Esophagus squamous epithelium (tissue), 5 donors: Measurements from ENCODE around the gene MTMR8. TPM values are rescaled to one million over a fixed set of nuclear protein-coding genes. Genes with fewer than 3 reads are reported as not detected.

ENCODE experiments used
- DNase-seq: peaks from one replicate; lab custom pipeline; 2025; lab: John Stamatoyannopoulos, UW
- H3K27ac ChIP-seq, 4 donors: fragments of 200-600 bp; sonication (generic); one replicate each; pipeline ENCODE4 v1.5.1; 2016 to 2019; ENCODE audit warnings: mild to moderate bottlenecking in 1 of 4
- H3K27me3 ChIP-seq, 4 donors: fragments of 200-600 bp; sonication (generic); 1 replicate in 3 of 4; 2 replicates in 1 of 4; pipeline versions ENCODE4 v1.5.1 to v1.6.0; 2017 to 2021; ENCODE audit warnings: antibody characterized with exemption in 1 of 4
- H3K36me3 ChIP-seq, 3 donors: fragments of 200-600 bp; sonication (generic); one replicate each; pipeline ENCODE4 v1.5.1; 2016 to 2019
- H3K4me1 ChIP-seq, 3 donors: fragments of 200-600 bp; sonication (generic); one replicate each; pipeline ENCODE4 v1.5.1; 2017 to 2019
- H3K4me3 ChIP-seq, 4 donors: fragments of 200-600 bp; sonication (generic); 1 replicate in 3 of 4; 2 replicates in 1 of 4; pipeline ENCODE4 v1.5.1; 2016 to 2019; ENCODE audit warnings: mild to moderate bottlenecking in 2 of 4, moderate library complexity in 1 of 4
- H3K9me3 ChIP-seq, 3 donors: fragments of 200-600 bp; sonication (generic); one replicate each; pipeline ENCODE4 v1.5.1; 2016 to 2019
- POLR2A ChIP-seq, 4 donors: fragments of 450-650 bp; IDR thresholded peaks; one replicate each; pipeline ENCODE4 v1.6.1; 2017; ENCODE audit warnings: antibody characterized with exemption in 4 of 4, mild to moderate bottlenecking in 4 of 4, moderate library complexity in 3 of 4
- WGBS, 2 donors: methylation state at CpG; one replicate each; pipeline ENCODE4 v1.1.5; 2018; 5-methylcytosine and 5-hydroxymethylcytosine counted together
- intact Hi-C: fragments of 100-400 bp; cut with DNase I; formaldehyde crosslinking; loops from one replicate; pipeline ENCODE4 v1.15.0; 2022
- total RNA-seq, 4 donors: library from RNA; depleted of rRNA; stranded (reverse); fragments of >200 nt; gene quantifications; one replicate each; pipeline ENCODE4 v1.1.0, GENCODE V29; 2016
- TF ChIP-seq, protein P1 (sequence below), 6 experiments: fragments of 450-650 bp in 4 of 6; fragments of 200-600 bp in 2 of 6; sonication (generic) in 2 of 6; IDR thresholded peaks; one replicate each; pipeline ENCODE4 v1.5.1; 2016 to 2019; ENCODE audit warnings: antibody characterized with exemption in 6 of 6, mild to moderate bottlenecking in 4 of 6, moderate library complexity in 4 of 6
- donor health status: DM: yes; HTN: yes; CAD: no.

The MTMR8 gene
- total RNA-seq, 4 donors from 2014 or later, result 1.0 to 3.2 (median 2.4) TPM

DNA sequence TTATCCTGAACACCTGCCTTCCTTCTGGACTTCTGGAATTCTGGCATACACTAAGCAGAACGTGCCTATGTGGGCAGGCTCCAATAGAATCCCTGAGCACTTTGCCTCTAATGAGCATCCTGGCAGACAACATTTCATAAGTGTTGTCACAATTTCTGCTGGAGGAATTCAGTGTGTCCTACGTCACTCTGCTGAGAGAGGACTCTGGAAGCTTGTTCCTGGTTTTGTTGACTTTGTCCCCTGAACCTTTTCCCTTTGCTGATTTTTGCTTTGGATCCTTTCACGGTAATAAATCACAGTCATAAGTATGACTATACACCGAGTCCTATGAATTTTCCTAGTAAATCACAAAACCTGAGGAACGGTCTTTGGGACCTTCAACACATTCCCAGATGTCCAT, 43.2 kb downstream of the MTMR8 start:
- Histone ChIP-seq H3K4me1 (no peaks in the 10 kb centered on the region), H3K27ac (no peak overlapping the region), H3K27me3 (no peaks in the 10 kb centered on the region), H3K36me3 (peaks cover 0 to 31% (median 0%) of the 10 kb centered on the region in 3 donors), H3K9me3 (no peaks in the 10 kb centered on the region), H3K4me3 (no peak overlapping the region)
- no peak for DNase-seq
- intact Hi-C loops, result no loop called here
- TF ChIP-seq, protein P1, sequence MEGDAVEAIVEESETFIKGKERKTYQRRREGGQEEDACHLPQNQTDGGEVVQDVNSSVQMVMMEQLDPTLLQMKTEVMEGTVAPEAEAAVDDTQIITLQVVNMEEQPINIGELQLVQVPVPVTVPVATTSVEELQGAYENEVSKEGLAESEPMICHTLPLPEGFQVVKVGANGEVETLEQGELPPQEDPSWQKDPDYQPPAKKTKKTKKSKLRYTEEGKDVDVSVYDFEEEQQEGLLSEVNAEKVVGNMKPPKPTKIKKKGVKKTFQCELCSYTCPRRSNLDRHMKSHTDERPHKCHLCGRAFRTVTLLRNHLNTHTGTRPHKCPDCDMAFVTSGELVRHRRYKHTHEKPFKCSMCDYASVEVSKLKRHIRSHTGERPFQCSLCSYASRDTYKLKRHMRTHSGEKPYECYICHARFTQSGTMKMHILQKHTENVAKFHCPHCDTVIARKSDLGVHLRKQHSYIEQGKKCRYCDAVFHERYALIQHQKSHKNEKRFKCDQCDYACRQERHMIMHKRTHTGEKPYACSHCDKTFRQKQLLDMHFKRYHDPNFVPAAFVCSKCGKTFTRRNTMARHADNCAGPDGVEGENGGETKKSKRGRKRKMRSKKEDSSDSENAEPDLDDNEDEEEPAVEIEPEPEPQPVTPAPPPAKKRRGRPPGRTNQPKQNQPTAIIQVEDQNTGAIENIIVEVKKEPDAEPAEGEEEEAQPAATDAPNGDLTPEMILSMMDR (IDR thresholded peaks at IDR 0.05), result no peak
- 56 to 81% methylated on average over 3 to 5 of the region's 5 CpGs for WGBS, 2 donors

DNA sequence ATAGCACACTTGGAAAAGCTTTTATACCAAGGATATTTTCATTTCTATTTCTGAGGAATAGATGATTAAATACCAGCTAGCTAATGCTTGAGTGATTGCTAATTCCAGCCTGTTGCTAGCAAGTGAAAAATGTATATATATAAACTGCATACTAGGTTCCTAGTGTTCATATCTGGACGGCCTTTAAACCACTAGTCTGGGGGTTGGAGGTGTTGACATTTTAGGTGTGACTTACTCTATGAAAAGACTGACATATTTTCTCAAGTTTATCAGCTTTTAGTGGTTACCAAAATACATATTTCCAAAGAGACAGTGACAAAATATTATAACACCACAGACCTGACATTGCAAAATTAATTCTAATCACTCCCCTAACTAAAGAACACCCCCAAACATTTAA, 44.7 kb downstream of the MTMR8 start:
- Histone ChIP-seq H3K27me3 (no peaks in the 10 kb centered on the region), H3K27ac (no peak overlapping the region), H3K4me1 (no peaks in the 10 kb centered on the region), H3K36me3 (peaks cover 0 to 24% (median 0%) of the 10 kb centered on the region in 3 donors), H3K9me3 (no peaks in the 10 kb centered on the region), H3K4me3 (no peak overlapping the region)
- no peak for DNase-seq
- WGBS, 2 donors, result 50 to 53% methylated on average over 1 of the region's 1 CpG
- TF ChIP-seq, protein P1 (IDR thresholded peaks at IDR 0.05), result no peak
- TF ChIP-seq POLR2A (IDR thresholded peaks at IDR 0.05), result no peak
- intact Hi-C loops, result no loop called here

DNA sequence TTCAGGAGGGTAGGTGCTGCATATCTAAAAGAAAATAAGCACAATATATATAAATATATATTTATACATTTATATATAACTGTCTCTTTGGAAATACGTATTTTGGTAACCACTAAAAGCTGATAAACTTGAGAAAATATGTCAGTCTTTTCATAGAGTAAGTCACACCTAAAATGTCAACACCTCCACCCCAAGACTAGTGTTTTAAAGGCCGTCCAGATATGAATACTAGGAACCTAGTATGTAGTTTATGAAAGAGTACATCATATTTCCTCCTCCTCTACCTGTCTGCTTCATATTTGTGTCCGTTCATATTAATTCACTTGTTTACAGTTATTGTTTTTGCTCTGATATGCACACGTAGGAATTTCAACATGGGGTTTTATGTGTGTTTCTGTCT, 45.2 kb downstream of the MTMR8 start:
- intact Hi-C loops, result no loop called here
- H3K27ac ChIP-seq, result no peak overlapping the region
- no peak for DNase-seq
- no peak for TF ChIP-seq POLR2A (IDR thresholded peaks at IDR 0.05)
- TF ChIP-seq, protein P1 (IDR thresholded peaks at IDR 0.05), result no peak
- peaks cover 0 to 23% (median 0%) of the 10 kb centered on the region in 3 donors for H3K36me3 ChIP-seq
- no peaks in the 10 kb centered on the region for H3K9me3 ChIP-seq
- H3K27me3 ChIP-seq, result no peaks in the 10 kb centered on the region
- no peak overlapping the region for H3K4me3 ChIP-seq
- WGBS, 2 donors, result 56 to 94% methylated on average over 4 of the region's 4 CpGs
- no peaks in the 10 kb centered on the region for H3K4me1 ChIP-seq

DNA sequence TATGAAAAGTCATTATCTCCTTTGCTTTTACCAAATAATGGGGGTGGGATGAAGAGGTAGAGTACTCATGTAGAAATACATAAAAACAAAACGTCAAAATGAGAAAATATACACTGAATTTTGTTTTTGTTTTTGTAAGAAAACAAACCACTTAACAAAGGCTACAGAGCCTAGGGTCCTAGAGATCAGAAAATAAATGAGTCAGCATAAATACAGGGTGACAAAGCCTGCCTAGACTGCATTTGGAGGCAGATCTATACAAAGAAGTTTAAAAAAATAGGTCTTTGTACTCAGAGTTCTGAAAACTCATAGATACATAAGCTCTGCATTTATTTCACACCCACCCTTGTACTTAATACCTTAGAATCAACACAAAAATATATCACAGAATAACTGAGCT, 52.4 kb downstream of the MTMR8 start:
- Histone ChIP-seq H3K27ac (no peak overlapping the region), H3K4me3 (no peak overlapping the region), H3K36me3 (peaks cover 0 to 3% (median 0%) of the 10 kb centered on the region in 3 donors), H3K9me3 (no peaks in the 10 kb centered on the region), H3K27me3 (no peaks in the 10 kb centered on the region), H3K4me1 (no peaks in the 10 kb centered on the region)
- TF ChIP-seq, protein P1 (IDR thresholded peaks at IDR 0.05), result no peak
- no peak for TF ChIP-seq POLR2A (IDR thresholded peaks at IDR 0.05)
- WGBS, 2 donors, result 36 to 89% methylated on average over 1 of the region's 1 CpG
- intact Hi-C loops, result no loop called here
- no peak for DNase-seq

DNA sequence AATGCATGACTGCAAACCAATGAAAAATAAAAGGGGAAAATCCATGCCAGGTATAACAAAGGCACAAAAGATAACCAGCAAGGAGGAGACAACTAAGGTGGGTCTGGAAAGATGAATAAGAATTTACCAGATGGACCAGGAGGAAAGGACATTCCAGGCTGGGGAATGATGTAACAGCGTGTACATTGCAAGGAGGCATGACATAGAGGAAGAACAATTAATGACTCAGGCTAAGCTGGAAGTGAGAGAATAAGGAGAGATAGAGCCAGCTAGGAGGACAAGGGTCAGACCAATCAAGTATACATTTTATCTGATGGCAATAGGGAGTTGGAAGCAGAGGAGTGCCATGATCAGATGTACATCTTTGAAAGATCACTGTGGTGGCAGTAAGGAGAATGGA, 57.0 kb downstream of the MTMR8 start:
- 73 to 74% methylated on average over 1 of the region's 1 CpG for WGBS, 2 donors
- no peak for DNase-seq
- Histone ChIP-seq H3K36me3 (no peaks in the 10 kb centered on the region), H3K9me3 (no peaks in the 10 kb centered on the region), H3K4me3 (no peak overlapping the region), H3K27me3 (no peaks in the 10 kb centered on the region), H3K27ac (no peak overlapping the region), H3K4me1 (no peaks in the 10 kb centered on the region)
- TF ChIP-seq, protein P1 (IDR thresholded peaks at IDR 0.05), result no peak
- TF ChIP-seq POLR2A (IDR thresholded peaks at IDR 0.05), result no peak
- intact Hi-C loops, result no loop called here
